Endothelial cell of umbilical vein (primary cell): ENCODE results near the gene WDR72. TPM values are rescaled to one million over a fixed set of nuclear protein-coding genes. Genes with fewer than 3 reads are reported as not detected.

Experiments used
- BruUV-seq: library from RNA; stranded (reverse); fragments of 400-500 nt; replicated peaks from 2 replicates; lab custom pipeline; 2021; lab: Mats Ljungman, UMichigan
- CTCF ChIA-PET: fragments of 300-600, 350-600 bp; sonication (Branson Sonifier 250); formaldehyde crosslinking; loops from one replicate; lab custom pipeline; 2021; ENCODE audit warnings: antibody characterized with exemption, inconsistent platforms; lab: Charles Lee
- POLR2A ChIA-PET: fragments of 300-600, 350-600 bp; sonication (Branson Sonifier 250); formaldehyde crosslinking; loops from one replicate; lab custom pipeline; 2021; ENCODE audit warnings: antibody characterized with exemption, inconsistent platforms; lab: Charles Lee
- DNase-seq: peaks from one replicate; pipeline ENCODE4 v3.0.0-alpha.2; 2011; ENCODE audit warnings: low read depth, low spot score
- FAIRE-seq: peaks from 2 replicates; lab custom pipeline; 2011; peaks lifted over from hg19 to GRCh38; lab: Jason Lieb, UNC
- H2AFZ ChIP-seq: 2 replicates; pipeline ENCODE4 v1.6.0; 2012; ENCODE audit warnings: low read depth, low read length, control low read depth, inconsistent platforms
- H3K27ac ChIP-seq: 2 replicates; pipeline ENCODE4 v1.5.1; 2011; ENCODE audit warnings: low read depth, mild to moderate bottlenecking, control low read depth, low read length, moderate library complexity; ENCODE audit not compliant: insufficient read depth
- H3K27me3 ChIP-seq, 2 experiments: 2 replicates each; pipeline versions ENCODE4 v1.6.0 to v1.6.1; 2011; ENCODE audit warnings: low read length in 2 of 2, mixed read lengths in 1 of 2; ENCODE audit not compliant: control insufficient read depth in 2 of 2, insufficient read depth in 2 of 2
- H3K36me3 ChIP-seq, 2 experiments: 2 replicates in 1 of 2; 3 replicates in 1 of 2; pipeline ENCODE4 v1.5.1; 2011; ENCODE audit warnings: low read length in 2 of 2, mild to moderate bottlenecking in 1 of 2, moderate library complexity in 1 of 2; ENCODE audit not compliant: control insufficient read depth in 2 of 2, insufficient read depth in 2 of 2; ENCODE audit errors: extremely low read depth in 1 of 2
- H3K4me1 ChIP-seq: 3 replicates; pipeline ENCODE4 v1.5.1; 2011; ENCODE audit warnings: mild to moderate bottlenecking, low read length; ENCODE audit not compliant: control insufficient read depth, insufficient read depth; ENCODE audit errors: extremely low read depth
- H3K4me2 ChIP-seq: 2 replicates; pipeline ENCODE4 v1.6.1; 2011; ENCODE audit warnings: low read length, control low read depth, mixed read lengths; ENCODE audit not compliant: insufficient read depth
- H3K4me3 ChIP-seq, 3 experiments: fragments of 200-600 bp in 1 of 3; sonication (generic), shearing (Covaris generic) in 1 of 3; replicated peaks in 1 of 3; 2 replicates each; pipeline ENCODE4 v1.5.1; 2011 to 2016; ENCODE audit warnings: control low read depth in 3 of 3, low read length in 3 of 3, mild to moderate bottlenecking in 2 of 3, inconsistent platforms in 1 of 3, low read depth in 1 of 3, moderate library complexity in 1 of 3; ENCODE audit not compliant: insufficient read depth in 1 of 3
- H3K79me2 ChIP-seq: 2 replicates; pipeline ENCODE4 v1.6.0; 2012; ENCODE audit warnings: low read length, inconsistent platforms; ENCODE audit not compliant: control insufficient read depth, insufficient read depth
- H3K9ac ChIP-seq: replicated peaks from 2 replicates; pipeline ENCODE3; 2011; ENCODE audit warnings: low read length, control low read depth; ENCODE audit not compliant: insufficient read depth; ENCODE audit errors: extremely low read depth
- H3K9me1 ChIP-seq: replicated peaks from 3 replicates; pipeline ENCODE4 v1.6.0; 2011; ENCODE audit warnings: mild to moderate bottlenecking, low read length; ENCODE audit not compliant: control insufficient read depth, insufficient read depth; ENCODE audit errors: extremely low read depth
- H3K9me3 ChIP-seq: replicated peaks from 2 replicates; pipeline ENCODE4 v1.5.1; 2012; ENCODE audit warnings: low read length, inconsistent platforms; ENCODE audit not compliant: control insufficient read depth, insufficient read depth
- H4K20me1 ChIP-seq: replicated peaks from 2 replicates; pipeline ENCODE3; 2011; ENCODE audit warnings: mild to moderate bottlenecking, low read length; ENCODE audit not compliant: control insufficient read depth, insufficient read depth; ENCODE audit errors: extremely low read depth
- EZH2 ChIP-seq: IDR thresholded peaks from 2 replicates; pipeline ENCODE4 v1.6.1; 2012; ENCODE audit warnings: borderline replicate concordance, low read depth, mild to moderate bottlenecking, moderate library complexity, low read length, inconsistent platforms; ENCODE audit not compliant: severe bottlenecking
- FOS ChIP-seq: IDR thresholded peaks from 2 replicates; pipeline ENCODE4 v1.6.1; 2011; ENCODE audit warnings: mild to moderate bottlenecking, low read length, moderate library complexity, borderline replicate concordance; ENCODE audit not compliant: insufficient read depth
- GATA2 ChIP-seq: IDR thresholded peaks from 2 replicates; pipeline ENCODE4 v1.7.0; 2011; ENCODE audit warnings: low read depth, mild to moderate bottlenecking, moderate library complexity, mixed read lengths, low read length; ENCODE audit not compliant: insufficient read length, insufficient read depth
- JUN ChIP-seq: IDR thresholded peaks from 2 replicates; pipeline ENCODE4 v1.6.1; 2011; ENCODE audit warnings: borderline replicate concordance, low read depth; ENCODE audit not compliant: insufficient read length, insufficient read depth
- MYC ChIP-seq: IDR thresholded peaks from one replicate; pipeline ENCODE4 v1.6.1; 2011; ENCODE audit warnings: mild to moderate bottlenecking, low read depth, low read length
- POLR2A ChIP-seq: IDR thresholded peaks from 2 replicates; pipeline ENCODE4 v1.6.1; 2012; ENCODE audit warnings: low read depth, mild to moderate bottlenecking, control low read depth, low read length
- POLR2AphosphoS5 ChIP-seq: IDR thresholded peaks from 2 replicates; pipeline ENCODE4 v1.6.1; 2012; ENCODE audit warnings: low read depth, mild to moderate bottlenecking, control low read depth, low read length, moderate library complexity; ENCODE audit not compliant: insufficient read depth
- dilution Hi-C: fragments of 300-500 bp; cut with MboI; formaldehyde crosslinking; loops from one replicate; pipeline ENCODE4 v1.15.0; 2019; ENCODE audit warnings: low sequenced_read_pairs; ENCODE audit not compliant: extremely low pct_ligation_motif_present
- intact Hi-C: fragments of 100-400 bp; cut with micrococcal nuclease; formaldehyde crosslinking; loops from one replicate; pipeline ENCODE4 v1.10.0; 2022
- polyA plus RNA-seq, 4 experiments: library from polyadenylated mRNA; depleted of rRNA in 3 of 4; stranded (reverse) in 3 of 4; unstranded in 1 of 4; fragments of >200 nt; gene quantifications; 2 replicates each; pipeline versions ENCODE4 v1.2.1 to v1.2.3, GENCODE V29; 2011 to 2012; ENCODE audit warnings: missing spikeins in 1 of 4
- total RNA-seq: library from RNA; stranded (reverse); gene quantifications from 2 replicates; pipeline ENCODE4 v1.2.3, GENCODE V29; 2021
- TF ChIP-seq, protein P1 (sequence below), 2 donors: IDR thresholded peaks; 1 replicate in 1 of 2; 2 replicates in 1 of 2; pipeline ENCODE4 v1.5.1; 2011; ENCODE audit warnings: low read length in 2 of 2, mild to moderate bottlenecking in 2 of 2, moderate library complexity in 2 of 2, control low read depth in 1 of 2, inconsistent platforms in 1 of 2, low read depth in 1 of 2; ENCODE audit not compliant: insufficient read depth in 1 of 2; ENCODE audit errors: extremely low read depth in 1 of 2
- TF ChIP-seq, protein P2 (sequence below): IDR thresholded peaks from 2 replicates; pipeline ENCODE4 v1.6.1; 2011; ENCODE audit not compliant: insufficient read depth, insufficient read length

Gene WDR72
- total and polyA plus RNA-seq, 2 donors (not counting 3 experiments of a cell fraction or from before 2014, with no cell fraction given): not detected

DNA sequence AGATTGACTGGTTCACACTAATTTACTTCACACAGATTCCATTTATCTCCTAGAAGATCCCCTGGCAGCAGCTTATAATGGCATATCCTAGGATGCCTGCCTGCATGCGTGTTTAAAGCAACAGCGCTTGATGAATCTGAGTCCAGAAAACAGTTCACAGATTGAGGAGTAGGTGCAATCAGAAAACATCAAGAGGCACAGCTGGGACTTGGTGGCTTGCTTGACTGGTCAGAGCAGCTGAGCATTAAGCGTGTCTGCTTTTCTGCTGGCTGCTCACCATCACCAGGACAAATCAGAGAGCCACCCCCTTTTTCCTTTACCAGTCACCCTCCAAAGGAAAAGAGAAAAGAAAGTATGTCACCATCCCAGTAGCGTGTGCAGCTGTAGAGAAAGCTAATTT lies 223.6 kb downstream of the WDR72 start:
- Histone ChIP-seq H3K4me3 (no peak overlapping the region), H3K9ac (no peak overlapping the region), H3K27me3 (no peaks in the 10 kb centered on the region), H3K27ac (no peak overlapping the region), H3K79me2 (no peaks in the 10 kb centered on the region), H3K9me3 (no peaks in the 10 kb centered on the region), H3K9me1 (no peaks in the 10 kb centered on the region), H3K36me3 (no peaks in the 10 kb centered on the region), H3K4me2 (no peak overlapping the region), H4K20me1 (no peaks in the 10 kb centered on the region), H3K4me1 (no peaks in the 10 kb centered on the region), H2AFZ (no peak overlapping the region)
- ChIA-PET CTCF (interaction anchor here (1.3 kb wide), 1 partner anchor 13 kb away, joined by 3 read pairs; no protein-coding TSS in a partner anchor), POLR2A (no interaction called here)
- FAIRE-seq (no peak), DNase-seq (no peak)
- no peak for TF ChIP-seq MYC
- TF ChIP-seq, protein P1, sequence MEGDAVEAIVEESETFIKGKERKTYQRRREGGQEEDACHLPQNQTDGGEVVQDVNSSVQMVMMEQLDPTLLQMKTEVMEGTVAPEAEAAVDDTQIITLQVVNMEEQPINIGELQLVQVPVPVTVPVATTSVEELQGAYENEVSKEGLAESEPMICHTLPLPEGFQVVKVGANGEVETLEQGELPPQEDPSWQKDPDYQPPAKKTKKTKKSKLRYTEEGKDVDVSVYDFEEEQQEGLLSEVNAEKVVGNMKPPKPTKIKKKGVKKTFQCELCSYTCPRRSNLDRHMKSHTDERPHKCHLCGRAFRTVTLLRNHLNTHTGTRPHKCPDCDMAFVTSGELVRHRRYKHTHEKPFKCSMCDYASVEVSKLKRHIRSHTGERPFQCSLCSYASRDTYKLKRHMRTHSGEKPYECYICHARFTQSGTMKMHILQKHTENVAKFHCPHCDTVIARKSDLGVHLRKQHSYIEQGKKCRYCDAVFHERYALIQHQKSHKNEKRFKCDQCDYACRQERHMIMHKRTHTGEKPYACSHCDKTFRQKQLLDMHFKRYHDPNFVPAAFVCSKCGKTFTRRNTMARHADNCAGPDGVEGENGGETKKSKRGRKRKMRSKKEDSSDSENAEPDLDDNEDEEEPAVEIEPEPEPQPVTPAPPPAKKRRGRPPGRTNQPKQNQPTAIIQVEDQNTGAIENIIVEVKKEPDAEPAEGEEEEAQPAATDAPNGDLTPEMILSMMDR (IDR thresholded peaks at IDR 0.05; ENCODE audit: extremely low read depth in 1 of 2, insufficient read depth in 1 of 2, low read depth in 1 of 2, low read length in 2 of 2): no peak
- no peak for TF ChIP-seq FOS
- TF ChIP-seq POLR2A: no peak
- TF ChIP-seq EZH2: no peak
- TF ChIP-seq GATA2: no peak
- no peak for TF ChIP-seq JUN
- TF ChIP-seq, protein P2, sequence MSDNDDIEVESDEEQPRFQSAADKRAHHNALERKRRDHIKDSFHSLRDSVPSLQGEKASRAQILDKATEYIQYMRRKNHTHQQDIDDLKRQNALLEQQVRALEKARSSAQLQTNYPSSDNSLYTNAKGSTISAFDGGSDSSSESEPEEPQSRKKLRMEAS: no peak
- no peak for TF ChIP-seq POLR2AphosphoS5
- dilution Hi-C loops (no loop called here), intact Hi-C loops (no loop called here)
- no TSS peak for BruUV-seq
